Psoas muscle (tissue), 8 donors: Measurements from ENCODE around the gene BGN. TPM values are rescaled to one million over a fixed set of nuclear protein-coding genes. Genes with fewer than 3 reads are reported as not detected.

Experiments used
- ATAC-seq, 4 donors: fragments of 200-7000 bp; cut with Tn5 transposase; one replicate each; pipeline ENCODE4 v1.9.1; 2020; ENCODE audit warnings: moderate library complexity in 3 of 4, mild to moderate bottlenecking in 2 of 4
- DNase-seq, 2 donors: peaks; one replicate each; pipeline ENCODE4 v3.0.0-alpha.2; 2020
- H3K27ac ChIP-seq: fragments of 200-600 bp; one replicate; pipeline ENCODE4 v1.8.0; 2022
- H3K27me3 ChIP-seq, 3 donors: fragments of 200-600 bp in 1 of 3; one replicate each; pipeline versions ENCODE4 v1.6.1 to v1.8.0; 2013 to 2022; ENCODE audit warnings: low read length in 2 of 3, mild to moderate bottlenecking in 2 of 3, moderate library complexity in 1 of 3; ENCODE audit not compliant: insufficient read depth in 3 of 3
- H3K36me3 ChIP-seq, 2 donors: fragments of 200-600 bp in 1 of 2; one replicate each; pipeline versions ENCODE4 v1.6.1 to v1.8.0; 2013 to 2022; ENCODE audit warnings: low read depth in 1 of 2, mild to moderate bottlenecking in 1 of 2, moderate library complexity in 1 of 2; ENCODE audit not compliant: insufficient read depth in 1 of 2
- H3K4me1 ChIP-seq: fragments of 200-600 bp; one replicate; pipeline ENCODE4 v1.8.0; 2022
- H3K4me3 ChIP-seq: fragments of 200-600 bp; one replicate; pipeline ENCODE4 v1.8.0; 2022; ENCODE audit warnings: mild to moderate bottlenecking
- H3K9me3 ChIP-seq: fragments of 200-600 bp; one replicate; pipeline ENCODE4 v1.8.0; 2022
- CTCF ChIP-seq: fragments of 200-600 bp; IDR thresholded peaks from one replicate; pipeline ENCODE4 v1.8.0; 2022; ENCODE audit warnings: antibody characterized with exemption
- WGBS, 3 donors: extraction: QIAGEN DNeasy Blood & Tissue Kit; methylation state at CpG; one replicate each; pipeline versions ENCODE4 v1.1.6 to v1.1.7; 2013; 5-methylcytosine and 5-hydroxymethylcytosine counted together
- intact Hi-C, 2 donors: fragments of 100-400 bp; cut with DNase I; formaldehyde crosslinking; loops; one replicate each; pipeline versions ENCODE4 v1.11.0 to v1.14.2; 2022
- polyA plus RNA-seq, 3 donors: library from polyadenylated mRNA; stranded (reverse); fragments of 200-250 nt; gene quantifications; one replicate each; pipeline ENCODE4 v1.2.3, GENCODE V29; 2013
- total RNA-seq, 4 donors: library from RNA; stranded (reverse); fragmentation: NEBNext Ultra II Directional in 2 of 4; extraction: Animal tissue kit (Norgen Biotek cat#: 25700) in 2 of 4; gene quantifications; one replicate each; pipeline versions ENCODE4 v1.2.1 to v1.2.4, GENCODE V29; 2021 to 2023
- donor health status: healthy with polysubstance abuse.
- donor health status: DM: no; HTN: no; CAD: no; lungs with moderate emphysema.
- donor health status: Bipolar disorder and iron deficiency.
- donor health status: healthy.
- donor health status: DM: yes; HTN: yes; CAD: no.
- donor health status: DM: no; HTN: no; CAD: no.
- donor health status: DM: no; HTN: no; CAD: no.
- donor health status: DM: yes; HTN: yes; CAD: no.

BGN gene
- total and polyA plus RNA-seq, 7 donors = 6.7 to 62.4 (median 12.6) TPM

GRCh38 chrX:153513265-153513664 is 18.5 kb downstream of the BGN start:
- Histone ChIP-seq H3K27ac (no peak overlapping the region), H3K4me3 (no peak overlapping the region), H3K27me3 (peaks cover 0 to 32% (median 1%) of the 10 kb centered on the region in 3 donors), H3K36me3 (no peaks in the 10 kb centered on the region), H3K4me1 (no peaks in the 10 kb centered on the region), H3K9me3 (no peaks in the 10 kb centered on the region)
- intact Hi-C loops = no loop called here
- ATAC-seq (no peak), DNase-seq (no peak)
- TF ChIP-seq CTCF = no peak
- 70 to 76% (median 73%) methylated on average over 4 to 5 of the region's 5 CpGs for WGBS, 3 donors

GRCh38 chrX:153514259-153514658 is 19.5 kb downstream of the BGN start:
- WGBS, 3 donors = 88 to 91% methylated on average over 9 of the region's 9 CpGs; no CpG with 5 or more reads in 1 of the 3 donors
- H3K36me3 ChIP-seq = no peaks in the 10 kb centered on the region
- no peak overlapping the region for H3K27ac ChIP-seq
- no peaks in the 10 kb centered on the region for H3K9me3 ChIP-seq
- DNase-seq (no peak), ATAC-seq (no peak)
- peaks cover 0 to 42% (median 1%) of the 10 kb centered on the region in 3 donors for H3K27me3 ChIP-seq
- intact Hi-C loops = no loop called here
- no peak overlapping the region for H3K4me3 ChIP-seq
- no peak for TF ChIP-seq CTCF
- H3K4me1 ChIP-seq = no peaks in the 10 kb centered on the region

GRCh38 chrX:153515435-153515834 is 20.7 kb downstream of the BGN start:
- TF ChIP-seq CTCF = no peak
- no peaks in the 10 kb centered on the region for H3K9me3 ChIP-seq
- WGBS, 3 donors = 73 to 76% (median 75%) methylated on average over 6 to 8 of the region's 8 CpGs
- DNase-seq (no peak), ATAC-seq (no peak)
- intact Hi-C loops = no loop called here
- H3K4me3 ChIP-seq = no peak overlapping the region
- H3K27ac ChIP-seq = no peak overlapping the region
- no peaks in the 10 kb centered on the region for H3K4me1 ChIP-seq
- peaks cover 0 to 49% (median 1%) of the 10 kb centered on the region in 3 donors for H3K27me3 ChIP-seq
- no peaks in the 10 kb centered on the region for H3K36me3 ChIP-seq

GRCh38 chrX:153516073-153516472 is 21.3 kb downstream of the BGN start:
- Histone ChIP-seq H3K4me1 (no peaks in the 10 kb centered on the region), H3K36me3 (no peaks in the 10 kb centered on the region), H3K27ac (no peak overlapping the region), H3K27me3 (peaks cover 0 to 51% (median 2%) of the 10 kb centered on the region in 3 donors), H3K9me3 (no peaks in the 10 kb centered on the region), H3K4me3 (no peak overlapping the region)
- DNase-seq (no peak), ATAC-seq (no peak)
- intact Hi-C loops = no loop called here
- TF ChIP-seq CTCF = no peak
- WGBS, 3 donors = 64 to 86% (median 70%) methylated on average over 9 of the region's 9 CpGs

- Histone ChIP-seq H3K4me1 (no peaks in the 10 kb centered on the region), H3K27ac (no peak within 1 kb of the TSS), H3K27me3 (peaks cover 0 to 59% (median 3%) of the 10 kb centered on the region in 3 donors), H3K9me3 (no peaks in the 10 kb centered on the region), H3K4me3 (no peak within 1 kb of the TSS), H3K36me3 (no peaks in the 10 kb centered on the region)
- ATAC-seq (no peak), DNase-seq (no peak)
- TF ChIP-seq CTCF = no peak
- intact Hi-C loops = no loop called here
- 0 to 2% (median 2%) methylated on average over 1 to 44 of the region's 50 CpGs for WGBS, 3 donors
Measured at GRCh38 chrX:153517423-153517822, 22.6 kb downstream of the BGN start, which contains the start of gene ATP2B3. ATP2B3 (plus strand) TSS chrX:153517642; CDS start chrX:153536248, 18,606 bp downstream.
